Mucosa of gallbladder (tissue), 1 donor: ENCODE results near the gene GPR33. TPM values are rescaled to one million over a fixed set of nuclear protein-coding genes. Genes with fewer than 3 reads are reported as not detected.
"Not testable (repeated sequence)": the region's sequence is repeated elsewhere in the genome, so short reads cannot be mapped to it uniquely, and the experiment has no call there.

ENCODE experiments used
- DNase-seq: peaks from one replicate; pipeline ENCODE4 v3.0.0-alpha.2; 2020; ENCODE audit warnings: low spot score
- total RNA-seq: library from RNA; stranded (reverse); gene quantifications from one replicate; pipeline ENCODE4 v1.2.1, GENCODE V29; 2021
- donor health status: DM: no; HTN: no; CAD: no.

GPR33 gene
- total RNA-seq, 1 donor from 2014 or later = not detected

DNA sequence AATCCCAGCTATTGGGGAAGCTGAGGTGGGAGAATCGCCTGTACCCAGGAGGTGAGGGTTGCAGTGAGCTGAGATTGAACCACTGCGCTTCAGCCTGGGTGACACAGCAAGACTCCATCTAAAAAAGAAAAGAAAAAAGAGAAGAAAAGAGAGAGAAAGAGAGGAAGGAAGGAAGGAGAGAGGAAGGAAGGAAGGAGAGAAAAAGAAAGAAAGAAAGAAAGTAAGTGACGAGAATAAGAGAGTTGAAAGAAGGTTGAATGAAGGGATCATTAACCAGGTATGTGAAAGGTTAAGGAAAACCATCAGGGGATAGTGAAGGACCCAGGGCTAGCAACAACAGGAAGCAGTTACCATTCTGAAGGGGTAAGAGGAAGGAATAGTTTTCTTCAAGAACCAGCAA, 26.3 kb downstream of the GPR33 start:
- no peak for DNase-seq

DNA sequence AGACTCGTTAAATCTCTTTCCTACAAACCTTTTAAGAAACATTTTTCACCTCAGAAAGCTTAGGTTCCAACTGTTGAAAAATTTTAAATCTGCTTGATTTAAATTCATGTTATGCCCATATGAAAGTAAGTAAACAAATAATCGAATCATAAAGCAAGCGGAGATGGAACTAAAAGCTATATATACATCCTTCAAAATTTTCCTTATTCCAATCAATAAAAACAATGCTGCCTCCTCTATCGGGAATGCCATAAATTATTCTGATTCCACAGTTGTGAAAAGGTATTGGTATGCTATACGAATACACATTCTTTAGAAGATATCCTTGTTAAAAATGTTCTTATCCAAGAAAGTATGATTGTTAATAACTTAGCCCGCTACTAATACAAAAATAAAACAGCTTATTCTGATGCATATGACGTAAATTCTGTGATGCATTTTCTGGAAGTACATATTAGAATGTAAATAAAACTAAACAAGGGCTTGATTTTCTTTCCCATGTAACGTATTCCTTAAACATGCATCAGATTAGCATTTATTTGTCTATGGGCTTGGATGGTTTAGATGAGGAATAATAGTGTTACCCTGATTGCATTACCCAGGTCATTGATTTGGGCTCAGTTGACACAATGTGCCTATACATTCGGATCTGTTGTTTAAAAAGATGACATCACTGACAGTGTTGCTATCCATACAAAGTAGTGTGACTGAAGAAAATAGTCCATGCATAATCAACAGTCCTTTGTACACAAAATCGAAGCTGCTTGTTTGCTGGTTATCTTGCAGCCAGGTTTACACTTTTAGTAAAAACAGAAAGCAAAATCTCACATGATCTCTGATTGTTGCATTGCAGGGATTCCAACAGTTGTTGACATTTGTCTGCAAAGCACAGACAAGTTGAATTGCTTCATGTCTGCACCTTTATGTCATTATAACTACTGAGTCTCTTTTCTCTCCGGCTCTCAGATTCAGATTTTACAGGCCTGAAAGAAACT, 29.9 kb downstream of the GPR33 start:
- DNase-seq = no peak

DNA sequence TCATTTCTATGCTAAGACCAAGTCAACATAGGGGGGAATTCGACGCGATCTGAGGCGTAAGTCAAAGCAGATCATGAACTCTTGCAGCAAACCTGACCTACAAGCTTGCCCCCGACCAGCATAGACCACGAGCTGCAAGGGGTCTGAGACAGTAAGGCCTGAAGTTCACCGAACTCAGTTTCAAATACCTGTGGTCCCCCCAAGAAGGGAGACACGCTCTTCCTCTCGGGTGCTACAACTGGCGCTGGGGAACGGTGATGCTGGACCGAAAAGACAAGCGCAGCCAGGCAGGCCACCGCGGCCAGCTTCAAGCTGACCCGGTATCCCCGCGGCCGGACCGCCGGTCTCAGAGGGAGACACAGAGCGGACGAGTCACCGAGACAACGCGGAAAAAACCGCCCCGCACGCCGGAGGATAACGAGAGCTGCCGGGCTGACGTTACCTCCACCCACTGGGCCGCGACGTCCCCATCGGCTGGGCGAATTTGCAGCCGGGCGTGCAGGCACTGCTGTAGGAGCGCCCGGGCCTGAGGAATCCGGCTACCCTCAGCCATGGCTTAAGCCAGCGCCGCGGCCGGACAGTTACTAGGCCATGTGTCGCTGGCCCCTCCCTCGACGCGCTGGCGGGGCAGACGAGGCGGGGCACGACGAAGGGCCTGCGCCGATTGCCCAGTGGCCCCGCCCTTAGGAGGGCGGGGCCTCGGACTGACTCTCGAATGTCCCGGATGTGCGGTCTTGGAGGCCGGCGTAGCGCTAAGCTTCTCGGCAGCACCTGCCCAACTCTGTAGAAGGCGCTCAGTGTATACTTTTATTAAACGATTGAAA, 30.8 kb downstream of the GPR33 start, which contains the start of gene DTD2:
Gene DTD2, minus strand, starts transcription at position 666 of the 824 bp plus-strand sequence. Its CDS starts 113 bp downstream, at position 553.
- DNase-seq = peak; percentile 94

DNA sequence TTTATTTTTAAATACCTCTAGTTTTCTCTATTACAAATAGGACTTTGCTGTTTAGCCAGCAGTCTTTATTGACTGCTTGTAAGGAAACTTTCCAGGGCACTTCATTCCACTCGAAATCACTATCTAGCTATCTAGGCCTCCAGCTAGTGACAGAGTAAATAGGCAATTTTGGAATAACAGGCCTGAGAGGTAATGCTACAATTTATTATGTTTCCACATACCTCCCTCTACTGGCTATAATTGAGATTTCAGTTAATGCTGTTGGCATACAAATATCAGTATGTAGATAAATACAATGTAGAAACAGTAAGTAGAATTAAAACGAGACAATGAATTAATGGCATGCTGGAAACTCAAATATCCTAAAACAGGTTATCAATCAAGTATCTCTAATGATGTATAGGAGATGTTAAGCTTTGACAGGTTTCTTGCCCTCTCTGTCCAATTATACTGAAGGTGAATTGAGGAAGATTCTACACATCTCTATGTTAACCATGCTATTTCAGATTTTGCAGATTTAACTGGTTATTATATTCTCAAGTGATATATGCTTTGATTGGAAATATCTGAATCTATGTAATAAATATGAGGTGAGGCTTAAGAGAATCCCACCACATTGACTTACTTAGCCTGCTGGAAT, 37.7 kb downstream of the GPR33 start:
- DNase-seq = no peak

DNA sequence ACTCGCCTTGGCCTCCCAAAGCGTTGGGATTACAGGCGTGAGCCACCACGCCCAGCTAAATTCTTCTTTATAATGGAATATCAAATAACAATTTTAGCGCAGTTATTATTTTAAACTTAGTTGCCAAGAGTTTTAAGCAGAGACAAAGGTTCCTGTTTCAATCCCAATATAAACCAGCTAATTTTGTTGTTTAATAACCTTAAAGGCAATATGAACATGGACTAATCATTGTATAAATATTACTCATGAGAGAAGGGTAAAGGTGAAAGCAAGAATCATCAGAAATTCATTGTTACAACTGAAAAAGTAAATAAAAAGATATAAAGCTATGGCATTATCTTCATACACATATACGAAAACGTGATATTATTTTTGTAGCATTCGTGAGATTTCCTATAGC, 38.7 kb downstream of the GPR33 start:
- no peak for DNase-seq

DNA sequence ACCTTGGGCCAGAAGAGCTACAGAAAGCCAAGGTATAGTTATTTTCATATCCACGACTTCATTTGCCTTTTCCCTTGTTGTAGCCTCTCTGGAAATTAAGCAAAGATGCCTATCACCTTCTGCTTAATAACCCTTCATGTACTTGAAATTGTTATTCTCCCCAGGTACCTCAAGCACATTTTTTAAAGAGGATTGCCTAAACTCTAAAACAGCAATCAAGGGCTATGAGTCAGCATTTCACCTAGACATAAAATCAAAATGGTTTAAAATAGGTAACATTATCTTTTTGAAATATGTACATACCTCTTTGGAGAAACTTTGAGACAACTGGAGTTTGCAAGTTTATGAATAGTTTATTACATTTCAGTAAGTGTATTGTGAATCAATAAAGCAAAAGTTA, 42.1 kb downstream of the GPR33 start:
- no peak for DNase-seq

DNA sequence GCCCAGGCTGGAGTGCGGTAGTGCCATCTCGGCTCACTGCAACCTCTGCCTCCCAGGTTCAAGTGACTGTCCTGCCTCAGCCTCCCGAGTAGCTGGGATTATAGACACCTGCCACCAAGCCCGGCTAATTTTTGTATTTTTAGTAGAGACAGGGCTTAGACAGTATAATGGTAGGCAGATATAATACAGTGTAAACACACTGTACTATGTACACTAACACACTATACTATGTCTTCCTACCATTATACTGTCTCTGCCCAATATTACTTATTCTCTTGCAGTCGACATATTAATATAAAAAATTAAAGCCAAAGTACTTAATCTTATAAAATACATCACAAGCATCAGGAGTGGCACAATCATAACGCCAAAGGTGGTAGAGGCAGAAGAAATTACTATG, 45.6 kb downstream of the GPR33 start:
- no peak for DNase-seq

DNA sequence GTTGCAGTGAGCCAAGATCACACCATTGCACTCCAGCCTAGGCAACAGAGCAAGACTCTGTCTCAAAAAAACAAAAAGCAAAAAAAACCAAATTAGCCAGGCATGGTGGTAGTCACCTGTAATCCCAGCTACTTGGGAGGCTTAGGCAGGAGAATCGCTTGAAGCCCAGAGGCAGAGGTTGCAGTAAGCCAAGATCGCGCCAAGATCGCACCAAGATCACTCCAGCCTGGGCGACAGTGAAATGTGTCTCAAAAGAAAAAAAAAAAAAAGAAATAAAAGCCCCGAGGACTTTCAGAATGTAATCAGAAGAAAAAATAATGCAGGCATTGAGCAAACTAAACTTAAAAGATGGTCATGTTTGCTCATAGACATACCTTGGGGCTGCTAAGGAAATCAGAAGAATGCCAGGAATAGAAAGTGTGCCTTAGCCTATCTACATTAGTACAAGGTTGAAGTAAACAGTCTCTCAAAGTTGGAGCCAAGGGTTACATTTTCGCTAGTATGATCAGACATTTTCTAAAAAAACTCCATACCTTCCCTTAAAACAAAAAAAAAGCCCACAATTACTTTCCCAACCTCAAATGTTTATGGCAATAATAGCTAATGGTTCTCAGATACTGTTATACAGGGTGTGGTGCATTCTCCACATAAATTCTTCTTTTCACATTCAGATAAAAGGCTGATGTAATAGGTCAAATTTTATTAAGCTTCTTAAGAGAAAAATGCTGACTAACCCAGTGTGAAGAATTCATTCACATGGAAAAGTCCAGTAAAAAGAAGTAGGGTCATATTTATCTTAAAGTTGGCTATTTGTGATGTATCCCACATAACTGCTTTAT, 46.3 kb downstream of the GPR33 start:
- DNase-seq = no peak

DNA sequence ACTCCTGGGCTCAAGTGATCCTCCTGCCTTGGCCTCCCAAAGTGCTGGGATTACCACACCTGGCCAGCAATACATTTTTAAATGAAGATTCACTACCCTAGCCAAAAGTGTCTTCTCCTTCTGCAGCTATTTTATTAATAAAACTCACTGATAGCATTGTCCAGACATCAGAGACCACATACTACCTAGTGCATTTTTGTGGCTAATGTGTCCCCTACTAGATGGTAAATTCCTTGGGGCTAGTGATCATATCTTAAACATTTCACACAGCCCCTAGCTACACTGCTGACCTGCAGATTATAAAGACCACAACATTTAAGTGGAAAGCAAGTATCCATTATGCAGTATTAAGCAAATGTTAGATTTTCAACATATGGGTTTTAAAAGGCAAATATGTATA, 47.6 kb downstream of the GPR33 start:
- no peak for DNase-seq

DNA sequence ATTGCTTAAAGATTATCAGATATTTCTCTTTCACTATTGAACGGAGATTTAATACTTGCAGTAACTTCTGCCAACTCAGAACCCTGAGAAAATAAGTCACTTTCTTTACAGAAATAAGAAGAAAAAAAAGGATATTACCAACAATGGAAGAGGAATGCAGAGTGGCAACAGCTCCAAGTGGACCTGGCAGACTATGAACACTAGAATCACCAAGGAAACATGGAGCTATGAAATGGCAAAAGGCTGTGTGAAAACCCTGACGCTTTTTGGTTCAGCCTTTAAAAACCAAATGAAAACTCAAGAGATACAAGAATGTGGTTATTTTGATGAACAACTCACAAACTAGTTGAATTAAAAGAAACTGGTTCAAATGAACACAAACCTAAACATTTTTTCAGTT, 48.3 kb downstream of the GPR33 start:
- no peak for DNase-seq

DNA sequence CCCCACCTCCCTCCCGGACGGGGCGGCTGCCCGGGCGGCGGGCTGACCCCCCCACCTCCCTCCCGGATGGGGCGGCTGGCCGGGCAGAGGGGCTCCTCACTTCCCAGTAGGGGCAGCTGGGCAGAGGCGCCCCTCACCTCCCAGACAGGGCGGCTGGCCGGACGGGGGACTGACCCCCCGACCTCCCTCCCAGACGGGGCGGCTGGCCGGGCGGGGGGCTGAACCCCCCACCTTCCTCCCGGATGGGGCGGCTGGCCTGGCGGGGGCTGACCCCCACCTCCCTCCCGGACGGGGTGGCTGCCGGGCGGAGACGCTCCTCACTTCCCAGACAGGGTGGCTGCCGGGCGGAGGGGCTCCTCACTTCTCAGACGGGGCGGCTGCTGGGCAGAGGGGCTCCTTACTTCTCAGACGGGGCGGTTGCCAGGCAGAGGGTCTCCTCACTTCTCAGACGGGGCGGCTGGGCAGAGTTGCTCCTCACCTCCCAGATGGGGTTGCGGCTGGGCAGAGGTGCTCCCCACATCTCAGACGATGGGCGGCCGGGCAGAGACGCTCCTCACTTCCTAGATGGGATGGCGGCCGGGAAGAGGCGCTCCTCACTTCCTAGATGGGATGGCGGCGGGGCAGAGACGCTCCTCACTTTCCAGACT, 50.7 kb downstream of the GPR33 start:
- DNase-seq = not testable (repeated sequence)

DNA sequence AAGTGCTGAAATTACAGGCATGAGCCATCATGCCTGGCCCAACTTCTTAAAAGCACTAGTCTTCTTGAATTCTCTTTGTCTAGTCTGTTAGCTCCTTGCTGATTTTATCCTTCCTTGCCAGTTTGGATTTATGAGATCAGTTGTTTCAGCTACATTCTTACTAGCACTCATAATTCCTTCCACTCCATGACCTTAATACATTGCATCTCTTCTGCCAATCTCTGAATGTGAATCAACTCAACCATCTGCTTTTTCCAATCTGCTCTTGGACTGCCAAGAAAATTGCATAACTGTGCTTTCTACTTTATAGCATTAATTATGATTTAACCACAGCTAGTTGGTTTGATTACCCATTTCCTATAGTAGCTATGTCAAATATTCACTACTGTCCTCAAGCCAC, 52.6 kb downstream of the GPR33 start:
- no peak for DNase-seq

Other genes starting within 250 kb of the GPR33 start
- gene HEATR5A, start 67.5 kb downstream of the GPR33 start, total RNA-seq = 41.6 TPM
- gene DTD2, start 30.5 kb downstream of the GPR33 start, total RNA-seq = 16.6 TPM
- gene NUBPL, start 73.4 kb upstream of the GPR33 start, total RNA-seq = 11.4 TPM